Adrenal gland (tissue), 12 donors: ENCODE measurements around the gene AGBL3. TPM values are rescaled to one million over a fixed set of nuclear protein-coding genes. Genes with fewer than 3 reads are reported as not detected.

ENCODE experiments used
- DNase-seq, 7 donors: peaks; one replicate each; pipeline ENCODE4 v3.0.0-alpha.2; 2019 to 2020
- H3K27ac ChIP-seq, 5 donors: fragments of 200-600 bp; sonication (generic) in 4 of 5; 1 replicate in 3 of 5; 2 replicates in 2 of 5; pipeline versions ENCODE4 v1.5.1 to v1.8.0; 2016 to 2020; ENCODE audit warnings: mild to moderate bottlenecking in 1 of 5
- H3K27me3 ChIP-seq: fragments of 200-600 bp; 2 replicates; pipeline ENCODE4 v1.8.0; 2021
- H3K36me3 ChIP-seq, 2 donors: fragments of 200-600 bp; replicated peaks in 1 of 2; 1 replicate in 1 of 2; 2 replicates in 1 of 2; pipeline versions ENCODE4 v1.5.1 to v1.8.0; 2018 to 2022
- H3K4me1 ChIP-seq, 2 donors: fragments of 200-600 bp; replicated peaks in 1 of 2; 1 replicate in 1 of 2; 2 replicates in 1 of 2; pipeline versions ENCODE4 v1.5.1 to v1.8.0; 2018 to 2021
- H3K4me3 ChIP-seq, 4 donors: fragments of 200-600 bp; sonication (generic) in 3 of 4; one replicate each; pipeline ENCODE4 v1.5.1; 2016 to 2018
- H3K9me3 ChIP-seq, 3 donors: fragments of 200-600 bp; sonication (generic) in 1 of 3; replicated peaks in 1 of 3; 1 replicate in 2 of 3; 2 replicates in 1 of 3; pipeline versions ENCODE4 v1.5.1 to v1.8.0; 2016 to 2021
- POLR2A ChIP-seq, 2 donors: fragments of 450-650 bp; IDR thresholded peaks; one replicate each; pipeline ENCODE4 v1.6.1; 2017; ENCODE audit warnings: antibody characterized with exemption in 2 of 2, mild to moderate bottlenecking in 2 of 2, moderate library complexity in 1 of 2
- WGBS, 4 donors: extraction: QIAGEN DNeasy Blood & Tissue Kit in 2 of 4; methylation state at CpG; one replicate each; pipeline versions ENCODE4 v1.1.5 to v1.1.7; 2013 to 2017; 5-methylcytosine and 5-hydroxymethylcytosine counted together
- intact Hi-C, 2 donors: fragments of 100-400 bp; cut with DNase I; formaldehyde crosslinking; loops; one replicate each; pipeline versions ENCODE4 v1.14.1 to v1.15.0; 2022 to 2023
- polyA plus RNA-seq, 3 donors: library from polyadenylated mRNA; stranded (reverse); fragments of 200-250 nt in 2 of 3; fragments of 350-450 nt in 1 of 3; fragmentation: Illumina TruSeq in 1 of 3; extraction: RNeasy Lipid Tissue Mini Kit (QIAGEN cat#74804) in 1 of 3; gene quantifications; one replicate each; pipeline ENCODE4 v1.2.3, GENCODE V29; 2013 to 2014
- total RNA-seq, 9 donors: library from RNA; depleted of rRNA in 4 of 9; stranded (reverse); fragments of >200 nt in 4 of 9; fragments of 120-200 nt in 1 of 9; fragmentation: NEBNext Ultra II Directional in 1 of 9; extraction: Animal tissue kit (Norgen Biotek cat#: 25700) in 1 of 9; gene quantifications; one replicate each; pipeline versions ENCODE4 v1.1.0 to v1.2.4, GENCODE V29; 2013 to 2023
- TF ChIP-seq, protein P1 (sequence below), 6 experiments: fragments of 450-650 bp in 4 of 6; fragments of 200-600 bp in 2 of 6; sonication (generic) in 1 of 6; IDR thresholded peaks; 1 replicate in 5 of 6; 2 replicates in 1 of 6; pipeline versions ENCODE4 v1.5.1 to v1.8.0; 2016 to 2021; ENCODE audit warnings: antibody characterized with exemption in 6 of 6, mild to moderate bottlenecking in 2 of 6, moderate library complexity in 1 of 6
- donor health status: healthy with polysubstance abuse.
- donor health status: Bipolar disorder and iron deficiency.
- donor health status: DM: yes; HTN: yes; CAD: no.
- donor health status: DM: no; HTN: no; CAD: no.
- donor health status: DM: no; HTN: no; CAD: no.
- donor health status: DM: yes; HTN: yes; CAD: no.

The AGBL3 gene
- total and polyA plus RNA-seq, 12 donors, result 0.28 to 7.3 (median 1.9) TPM

DNA sequence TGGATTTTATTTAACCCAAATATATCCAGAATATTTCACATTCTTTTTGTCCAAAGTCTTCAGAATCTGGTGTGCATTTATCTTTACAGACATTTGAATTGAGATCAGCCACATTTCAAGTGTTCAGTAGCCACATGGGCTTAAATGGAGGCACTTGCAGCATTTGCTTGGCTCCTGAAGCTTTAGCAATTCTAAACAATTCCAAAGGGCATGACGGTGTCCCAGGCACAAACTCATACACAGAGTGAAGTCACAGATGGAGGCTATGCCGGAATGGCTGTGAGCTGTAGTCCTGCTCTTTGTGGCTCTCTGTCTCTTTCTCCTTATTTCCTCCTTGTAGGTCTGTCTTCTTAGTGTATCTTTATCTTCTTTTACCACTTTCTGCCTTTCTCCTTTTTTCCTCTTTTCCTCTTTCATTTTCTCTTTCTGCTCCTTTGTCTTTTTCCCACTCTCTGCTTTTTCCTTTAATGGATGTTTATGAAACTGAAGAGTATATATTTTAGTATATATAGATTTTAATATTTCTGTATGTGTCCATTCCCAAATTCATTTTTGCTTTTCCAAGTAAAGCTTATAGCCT, 7.7 kb downstream of the AGBL3 start:
- no peak overlapping the region for H3K27ac ChIP-seq
- intact Hi-C loops, result loop anchor here in 1 of 2 donors (10.0 kb wide), 1 partner anchor 171 kb away; no protein-coding TSS in a partner anchor
- H3K27me3 ChIP-seq, result no peaks in the 10 kb centered on the region
- WGBS, 4 donors, result 94 to 100% (median 97%) methylated on average over 2 of the region's 2 CpGs
- no peaks in the 10 kb centered on the region for H3K9me3 ChIP-seq
- no peak overlapping the region for H3K4me3 ChIP-seq
- H3K36me3 ChIP-seq, result no peaks in the 10 kb centered on the region
- peaks cover 0 to 10% of the 10 kb centered on the region in 2 donors for H3K4me1 ChIP-seq
- no peak for DNase-seq
- TF ChIP-seq POLR2A (IDR thresholded peaks at IDR 0.05), result no peak
- TF ChIP-seq, protein P1, sequence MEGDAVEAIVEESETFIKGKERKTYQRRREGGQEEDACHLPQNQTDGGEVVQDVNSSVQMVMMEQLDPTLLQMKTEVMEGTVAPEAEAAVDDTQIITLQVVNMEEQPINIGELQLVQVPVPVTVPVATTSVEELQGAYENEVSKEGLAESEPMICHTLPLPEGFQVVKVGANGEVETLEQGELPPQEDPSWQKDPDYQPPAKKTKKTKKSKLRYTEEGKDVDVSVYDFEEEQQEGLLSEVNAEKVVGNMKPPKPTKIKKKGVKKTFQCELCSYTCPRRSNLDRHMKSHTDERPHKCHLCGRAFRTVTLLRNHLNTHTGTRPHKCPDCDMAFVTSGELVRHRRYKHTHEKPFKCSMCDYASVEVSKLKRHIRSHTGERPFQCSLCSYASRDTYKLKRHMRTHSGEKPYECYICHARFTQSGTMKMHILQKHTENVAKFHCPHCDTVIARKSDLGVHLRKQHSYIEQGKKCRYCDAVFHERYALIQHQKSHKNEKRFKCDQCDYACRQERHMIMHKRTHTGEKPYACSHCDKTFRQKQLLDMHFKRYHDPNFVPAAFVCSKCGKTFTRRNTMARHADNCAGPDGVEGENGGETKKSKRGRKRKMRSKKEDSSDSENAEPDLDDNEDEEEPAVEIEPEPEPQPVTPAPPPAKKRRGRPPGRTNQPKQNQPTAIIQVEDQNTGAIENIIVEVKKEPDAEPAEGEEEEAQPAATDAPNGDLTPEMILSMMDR (IDR thresholded peaks at IDR 0.05), result no peak

DNA sequence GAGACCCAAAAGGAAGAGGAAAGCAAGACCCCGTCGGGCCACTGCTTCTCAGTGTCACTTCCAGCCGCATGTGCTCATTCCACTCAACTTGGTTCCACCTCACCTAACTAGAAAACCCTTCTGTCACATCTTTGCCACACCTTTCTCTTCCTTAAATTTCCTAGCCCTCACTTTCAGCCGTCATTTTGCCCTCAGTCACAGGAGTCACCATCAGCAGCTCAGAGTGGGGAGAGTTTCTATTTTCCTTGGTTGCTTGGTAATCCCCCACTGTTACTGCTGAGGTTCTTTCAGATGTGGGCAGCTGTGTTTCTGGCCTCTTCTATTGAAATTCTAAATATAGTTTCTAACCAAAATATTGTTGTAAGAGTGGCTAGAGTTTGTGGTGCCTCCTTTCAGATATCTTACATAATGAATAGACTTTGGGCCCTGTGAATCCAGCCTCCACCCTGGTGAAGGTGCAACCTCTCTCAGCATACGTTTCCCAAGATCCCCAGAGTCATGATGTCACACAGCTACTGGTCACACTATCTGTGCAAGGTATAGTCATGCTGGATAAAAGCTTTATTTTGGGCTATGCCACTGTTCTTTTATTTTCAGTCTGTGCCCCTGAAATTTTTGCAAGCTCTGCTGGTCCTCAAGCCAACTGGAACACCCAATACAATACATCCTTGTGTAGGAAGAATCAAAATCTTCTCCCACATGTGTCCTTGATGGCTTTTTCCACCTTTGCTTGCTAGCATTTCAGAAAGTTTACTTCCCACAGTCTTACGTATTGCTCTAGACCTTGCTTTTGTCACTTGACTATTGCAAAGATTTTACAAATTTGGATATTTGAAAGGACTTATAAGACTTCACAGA, 9.2 kb downstream of the AGBL3 start:
- no peak for TF ChIP-seq POLR2A (IDR thresholded peaks at IDR 0.05)
- TF ChIP-seq, protein P1 (IDR thresholded peaks at IDR 0.05), result no peak
- intact Hi-C loops, result loop anchor here in 1 of 2 donors (10.0 kb wide), 1 partner anchor 169 kb away; no protein-coding TSS in a partner anchor
- Histone ChIP-seq H3K27me3 (no peaks in the 10 kb centered on the region), H3K9me3 (no peaks in the 10 kb centered on the region), H3K4me3 (no peak overlapping the region), H3K27ac (no peak overlapping the region), H3K36me3 (no peaks in the 10 kb centered on the region), H3K4me1 (peaks cover 0 to 10% of the 10 kb centered on the region in 2 donors)
- DNase-seq, result no peak
- WGBS, 4 donors, result 70 to 76% (median 73%) methylated on average over 6 of the region's 6 CpGs

DNA sequence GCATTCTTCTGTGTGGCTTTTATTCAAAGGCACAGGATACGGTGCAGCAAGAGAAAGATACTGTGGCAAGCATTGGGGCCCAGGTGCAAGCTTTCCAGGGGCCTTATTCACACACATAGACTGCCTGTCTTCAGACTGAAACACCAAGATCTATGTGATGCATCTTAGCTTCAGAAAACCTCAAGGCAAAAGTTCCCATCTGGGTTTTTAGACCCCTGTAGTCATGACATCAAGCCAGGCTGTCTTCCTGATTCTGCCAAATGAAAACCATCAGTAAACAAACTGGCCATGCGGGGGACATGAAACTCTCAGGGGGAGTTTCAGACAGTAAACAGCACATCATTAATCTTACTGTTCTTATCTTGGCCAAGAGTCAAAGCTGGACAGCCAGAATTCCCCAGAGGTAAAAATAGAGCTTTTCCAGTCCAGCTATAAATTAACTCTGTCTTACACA, 9.8 kb downstream of the AGBL3 start:
- intact Hi-C loops, result loop anchor here in 1 of 2 donors (10.0 kb wide), 1 partner anchor 169 kb away; no protein-coding TSS in a partner anchor

More for the DNA sequence above, 9.8 kb downstream of the AGBL3 start:
- WGBS, 4 donors, result 59 to 83% (median 73%) methylated on average over 2 of the region's 2 CpGs
- H3K27me3 ChIP-seq, result no peaks in the 10 kb centered on the region
- no peaks in the 10 kb centered on the region for H3K36me3 ChIP-seq
- no peak overlapping the region for H3K4me3 ChIP-seq
- no peak for TF ChIP-seq POLR2A (IDR thresholded peaks at IDR 0.05)
- TF ChIP-seq, protein P1 (IDR thresholded peaks at IDR 0.05), result no peak
- peaks cover 0 to 10% of the 10 kb centered on the region in 2 donors for H3K4me1 ChIP-seq
- no peaks in the 10 kb centered on the region for H3K9me3 ChIP-seq
- H3K27ac ChIP-seq, result no peak overlapping the region
- DNase-seq, result no peak
